Left ventricle myocardium inferior (tissue), 1 donor: ENCODE results near the gene LYVE1. TPM values are rescaled to one million over a fixed set of nuclear protein-coding genes. Genes with fewer than 3 reads are reported as not detected.

Source experiments
- DNase-seq: peaks from one replicate; pipeline ENCODE4 v3.0.0-alpha.2; 2020
- H3K27ac ChIP-seq: fragments of 200-600 bp; replicated peaks from 2 replicates; pipeline ENCODE4 v1.8.0; 2021
- H3K27me3 ChIP-seq: fragments of 200-600 bp; 2 replicates; pipeline ENCODE4 v1.8.0; 2021; ENCODE audit warnings: low read depth
- H3K36me3 ChIP-seq: fragments of 200-600 bp; 2 replicates; pipeline ENCODE4 v1.8.0; 2021
- H3K4me1 ChIP-seq: fragments of 200-600 bp; 2 replicates; pipeline ENCODE4 v1.8.0; 2021
- H3K4me3 ChIP-seq: fragments of 200-600 bp; 2 replicates; pipeline ENCODE4 v1.8.0; 2021; ENCODE audit warnings: mild to moderate bottlenecking, moderate library complexity
- H3K9me3 ChIP-seq: fragments of 200-600 bp; replicated peaks from 2 replicates; pipeline ENCODE4 v1.8.0; 2021
- intact Hi-C: fragments of 100-400 bp; cut with micrococcal nuclease; formaldehyde crosslinking; loops from one replicate; pipeline ENCODE4 v1.11.0; 2022
- total RNA-seq: library from RNA; stranded (reverse); fragmentation: NEBNext Ultra II Directional; extraction: Animal tissue kit (Norgen Biotek cat#: 25700); gene quantifications from one replicate; pipeline ENCODE4 v1.2.1, GENCODE V29; 2021
- TF ChIP-seq, protein P1 (sequence below): fragments of 200-600 bp; IDR thresholded peaks from 2 replicates; pipeline ENCODE4 v1.8.0; 2021; ENCODE audit warnings: antibody characterized with exemption, mild to moderate bottlenecking, borderline replicate concordance
- donor health status: DM: no; HTN: yes; CAD: no; lungs with severe emphysema.

The LYVE1 gene
- total RNA-seq, 1 donor from 2014 or later, result 41.1 TPM

DNA sequence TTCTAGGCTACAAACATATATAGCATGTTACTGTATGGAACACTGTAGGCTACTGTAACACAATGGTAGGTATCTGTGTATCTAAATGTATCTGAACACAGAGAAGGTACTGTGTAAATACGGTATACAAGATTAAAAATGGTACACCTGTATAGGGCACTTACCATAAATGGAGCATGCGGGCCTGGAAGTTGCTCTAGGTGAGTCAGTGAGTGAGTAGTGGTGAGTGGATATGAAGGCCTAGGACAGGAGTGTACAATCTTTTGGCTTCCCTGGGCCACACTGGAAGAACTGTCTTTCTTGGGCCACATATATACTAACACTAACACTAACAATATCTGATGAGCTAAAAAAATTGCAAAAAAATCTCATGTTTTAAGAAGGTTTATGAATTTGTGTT lies 48.8 kb downstream of the LYVE1 start:
- H3K9me3 ChIP-seq, result no peaks in the 10 kb centered on the region
- H3K36me3 ChIP-seq, result peaks cover 65% of the 10 kb centered on the region
- TF ChIP-seq, protein P1, sequence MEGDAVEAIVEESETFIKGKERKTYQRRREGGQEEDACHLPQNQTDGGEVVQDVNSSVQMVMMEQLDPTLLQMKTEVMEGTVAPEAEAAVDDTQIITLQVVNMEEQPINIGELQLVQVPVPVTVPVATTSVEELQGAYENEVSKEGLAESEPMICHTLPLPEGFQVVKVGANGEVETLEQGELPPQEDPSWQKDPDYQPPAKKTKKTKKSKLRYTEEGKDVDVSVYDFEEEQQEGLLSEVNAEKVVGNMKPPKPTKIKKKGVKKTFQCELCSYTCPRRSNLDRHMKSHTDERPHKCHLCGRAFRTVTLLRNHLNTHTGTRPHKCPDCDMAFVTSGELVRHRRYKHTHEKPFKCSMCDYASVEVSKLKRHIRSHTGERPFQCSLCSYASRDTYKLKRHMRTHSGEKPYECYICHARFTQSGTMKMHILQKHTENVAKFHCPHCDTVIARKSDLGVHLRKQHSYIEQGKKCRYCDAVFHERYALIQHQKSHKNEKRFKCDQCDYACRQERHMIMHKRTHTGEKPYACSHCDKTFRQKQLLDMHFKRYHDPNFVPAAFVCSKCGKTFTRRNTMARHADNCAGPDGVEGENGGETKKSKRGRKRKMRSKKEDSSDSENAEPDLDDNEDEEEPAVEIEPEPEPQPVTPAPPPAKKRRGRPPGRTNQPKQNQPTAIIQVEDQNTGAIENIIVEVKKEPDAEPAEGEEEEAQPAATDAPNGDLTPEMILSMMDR, result no peak
- peaks cover 4% of the 10 kb centered on the region for H3K4me1 ChIP-seq
- intact Hi-C loops, result no loop called here
- H3K4me3 ChIP-seq, result no peak overlapping the region
- no peak for DNase-seq
- H3K27ac ChIP-seq, result no peak overlapping the region
- H3K27me3 ChIP-seq, result no peaks in the 10 kb centered on the region

DNA sequence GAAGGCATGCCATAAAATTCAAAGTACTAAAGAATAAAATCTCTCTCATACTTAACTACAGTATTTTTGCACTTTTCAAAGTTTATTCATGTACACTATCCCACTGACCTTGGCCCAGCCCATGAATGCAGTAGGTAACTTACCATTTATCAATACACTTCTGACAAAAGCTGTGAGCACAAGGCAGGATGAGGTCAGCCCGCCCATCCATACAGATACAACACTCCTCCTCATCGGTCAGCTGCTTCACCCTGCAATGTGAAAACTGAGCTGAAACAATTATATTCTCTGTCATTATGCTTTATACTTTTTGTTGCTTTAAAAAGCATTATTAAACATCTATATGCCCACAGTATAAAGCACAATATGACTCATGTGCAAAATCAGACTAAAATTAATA lies 49.6 kb downstream of the LYVE1 start:
- Histone ChIP-seq H3K36me3 (peaks cover 58% of the 10 kb centered on the region), H3K9me3 (no peaks in the 10 kb centered on the region), H3K4me3 (no peak overlapping the region), H3K27ac (no peak overlapping the region), H3K27me3 (no peaks in the 10 kb centered on the region), H3K4me1 (peaks cover 8% of the 10 kb centered on the region)
- TF ChIP-seq, protein P1, result no peak
- no peak for DNase-seq
- intact Hi-C loops, result no loop called here

DNA sequence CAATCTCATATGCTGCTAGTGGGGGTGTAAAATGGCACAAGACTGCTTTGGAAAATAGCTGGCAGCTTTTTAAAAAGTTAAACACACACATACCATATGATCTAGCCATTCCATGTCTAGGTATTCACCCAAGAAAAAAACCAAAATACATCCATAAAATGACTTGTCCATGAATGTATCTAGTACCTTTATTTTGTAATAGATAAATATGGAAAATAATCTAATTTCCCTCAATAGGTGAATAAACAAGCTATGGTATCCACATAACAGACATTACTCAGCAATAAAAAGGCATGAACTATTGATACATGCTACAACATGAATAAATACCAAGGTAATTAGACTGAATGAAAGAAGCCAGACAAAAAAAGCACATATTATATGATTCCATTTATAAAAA lies 50.3 kb downstream of the LYVE1 start:
- DNase-seq, result no peak
- Histone ChIP-seq H3K27ac (no peak overlapping the region), H3K36me3 (peaks cover 52% of the 10 kb centered on the region), H3K4me1 (peaks cover 8% of the 10 kb centered on the region), H3K9me3 (no peaks in the 10 kb centered on the region), H3K4me3 (no peak overlapping the region), H3K27me3 (no peaks in the 10 kb centered on the region)
- TF ChIP-seq, protein P1, result no peak
- intact Hi-C loops, result no loop called here

DNA sequence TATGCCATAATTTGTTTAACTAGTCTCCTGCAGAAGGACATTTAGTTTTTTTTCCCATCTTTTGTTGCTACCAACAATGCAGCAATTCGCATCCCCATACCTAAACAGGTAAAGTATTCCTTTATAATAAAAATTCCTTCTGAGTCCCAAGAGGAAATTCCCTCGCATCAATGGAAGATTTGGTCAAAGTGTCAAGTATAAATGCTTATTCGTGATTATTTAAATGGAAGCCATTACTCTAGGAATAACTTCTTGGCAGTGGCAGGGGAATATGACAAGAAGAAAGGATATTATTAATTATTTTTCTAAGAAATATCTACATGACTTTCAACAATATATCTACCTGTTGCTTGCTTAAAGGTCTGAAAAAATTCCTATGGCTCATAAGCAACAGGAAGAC lies 53.0 kb downstream of the LYVE1 start:
- H3K36me3 ChIP-seq, result peaks cover 27% of the 10 kb centered on the region

DNA sequence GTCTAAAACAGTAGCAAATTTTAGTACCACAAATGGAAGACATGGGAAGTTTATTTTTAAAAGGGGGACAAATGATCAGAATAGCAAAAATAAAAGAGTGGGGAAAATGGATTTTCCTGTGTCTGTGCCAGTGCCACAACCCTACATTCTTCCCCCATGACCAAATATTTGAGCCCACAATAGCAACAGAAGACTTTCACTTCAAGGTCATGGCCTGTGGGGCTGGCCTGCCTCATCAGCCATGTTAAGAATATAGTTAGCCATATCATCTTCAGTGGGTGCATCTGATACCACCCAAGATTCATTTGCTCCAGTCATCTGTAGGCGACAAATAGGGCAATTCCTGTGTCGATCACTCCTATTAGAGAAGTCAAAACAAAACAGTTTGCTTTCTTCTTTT lies 53.8 kb downstream of the LYVE1 start:
- H3K4me3 ChIP-seq, result no peak overlapping the region
- intact Hi-C loops, result no loop called here
- no peaks in the 10 kb centered on the region for H3K27me3 ChIP-seq
- no peak overlapping the region for H3K27ac ChIP-seq
- TF ChIP-seq, protein P1, result no peak
- peaks cover 24% of the 10 kb centered on the region for H3K36me3 ChIP-seq
- DNase-seq, result no peak
- H3K4me1 ChIP-seq, result peaks cover 8% of the 10 kb centered on the region
- no peaks in the 10 kb centered on the region for H3K9me3 ChIP-seq

More for the DNA sequence above, 53.0 kb downstream of the LYVE1 start:
- H3K27me3 ChIP-seq, result no peaks in the 10 kb centered on the region
- intact Hi-C loops, result no loop called here
- no peak overlapping the region for H3K4me3 ChIP-seq
- peaks cover 8% of the 10 kb centered on the region for H3K4me1 ChIP-seq
- DNase-seq, result no peak
- TF ChIP-seq, protein P1, result no peak
- H3K27ac ChIP-seq, result no peak overlapping the region
- H3K9me3 ChIP-seq, result no peaks in the 10 kb centered on the region

DNA sequence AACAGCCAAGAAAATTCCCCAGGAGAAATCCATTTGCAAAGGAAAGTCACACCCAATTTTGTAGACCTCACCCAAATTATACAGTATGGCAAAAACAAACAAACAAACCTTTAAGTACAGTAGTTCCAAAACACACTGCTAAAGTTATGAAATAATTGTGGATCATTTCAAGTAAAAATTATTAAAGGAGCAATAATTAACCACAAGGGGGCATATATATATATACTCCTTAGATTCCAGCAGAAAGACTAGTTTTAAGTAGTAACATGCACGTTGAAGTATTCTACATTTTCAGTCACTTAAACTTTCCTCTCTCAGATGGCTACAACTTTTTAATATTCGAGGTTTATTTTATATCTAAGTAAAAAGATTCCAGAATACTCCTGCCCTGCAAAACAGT lies 54.3 kb downstream of the LYVE1 start:
- no peak for DNase-seq
- intact Hi-C loops, result no loop called here
- no peak overlapping the region for H3K27ac ChIP-seq
- TF ChIP-seq, protein P1, result peak; percentile 49
- H3K4me3 ChIP-seq, result no peak overlapping the region
- H3K36me3 ChIP-seq, result peaks cover 19% of the 10 kb centered on the region
- H3K4me1 ChIP-seq, result peaks cover 8% of the 10 kb centered on the region
- H3K9me3 ChIP-seq, result no peaks in the 10 kb centered on the region
- H3K27me3 ChIP-seq, result no peaks in the 10 kb centered on the region
